Kidney (tissue), 14 donors: ENCODE data around the gene LRRC55. TPM values are rescaled to one million over a fixed set of nuclear protein-coding genes. Genes with fewer than 3 reads are reported as not detected.

ENCODE experiments used
- DNase-seq, 5 donors: peaks; one replicate each; pipeline ENCODE4 v3.0.0-alpha.2; 2013 to 2020
- FAIRE-seq: peaks from 2 replicates; lab custom pipeline; 2012; peaks lifted over from hg19 to GRCh38; lab: Jason Lieb, UNC
- H3K27ac ChIP-seq, 2 donors: one replicate each; pipeline ENCODE4 v1.7.0; 2013; ENCODE audit warnings: low read depth in 2 of 2, low read length in 2 of 2, inconsistent platforms in 1 of 2
- H3K27me3 ChIP-seq: one replicate; pipeline ENCODE4 v1.7.1; 2013; ENCODE audit warnings: low read length, inconsistent platforms; ENCODE audit not compliant: control insufficient read depth, insufficient read depth
- H3K36me3 ChIP-seq, 3 donors: one replicate each; pipeline versions ENCODE4 v1.7.0 to v1.7.1; 2013; ENCODE audit warnings: low read length in 3 of 3, control low read depth in 1 of 3, inconsistent platforms in 1 of 3; ENCODE audit not compliant: insufficient read depth in 3 of 3, control insufficient read depth in 2 of 3
- H3K4me1 ChIP-seq, 3 donors: one replicate each; pipeline versions ENCODE4 v1.7.0 to v1.7.1; 2013; ENCODE audit warnings: low read length in 3 of 3, inconsistent platforms in 1 of 3, low read depth in 1 of 3; ENCODE audit not compliant: control insufficient read depth in 2 of 3, insufficient read depth in 2 of 3
- H3K4me3 ChIP-seq, 3 donors: one replicate each; pipeline versions ENCODE4 v1.7.0 to v1.8.1; 2013; ENCODE audit warnings: low read length in 3 of 3, control low read depth in 1 of 3, inconsistent platforms in 1 of 3
- H3K9ac ChIP-seq, 3 donors: one replicate each; pipeline versions ENCODE4 v1.7.0 to v1.7.1; 2013; ENCODE audit warnings: low read length in 3 of 3, control low read depth in 1 of 3, inconsistent platforms in 1 of 3
- H3K9me3 ChIP-seq, 3 donors: one replicate each; pipeline versions ENCODE4 v1.7.0 to v1.7.1; 2013; ENCODE audit warnings: low read length in 3 of 3, control low read depth in 1 of 3, inconsistent platforms in 1 of 3; ENCODE audit not compliant: control insufficient read depth in 2 of 3, insufficient read depth in 1 of 3
- CTCF ChIP-seq: IDR thresholded peaks from 3 replicates; pipeline ENCODE4 v1.5.1; 2012; ENCODE audit warnings: mild to moderate bottlenecking, moderate library complexity, borderline replicate concordance; ENCODE audit not compliant: insufficient read depth; ENCODE audit errors: extremely low read depth
- intact Hi-C: fragments of 100-400 bp; cut with DNase I; formaldehyde crosslinking; loops from one replicate; pipeline ENCODE4 v1.11.1; 2022
- polyA plus RNA-seq: library from polyadenylated mRNA; stranded (reverse); fragments of 350-450 nt; fragmentation: Illumina TruSeq; extraction: RNeasy Lipid Tissue Mini Kit (QIAGEN cat#74804); gene quantifications from one replicate; pipeline ENCODE4 v1.2.3, GENCODE V29; 2014; ENCODE audit warnings: low read depth, low replicate concordance; ENCODE audit not compliant: insufficient read depth
- total RNA-seq: library from RNA; stranded (reverse); fragmentation: NEBNext Ultra II Directional; extraction: Animal tissue kit (Norgen Biotek cat#: 25700); gene quantifications from one replicate; pipeline ENCODE4 v1.2.1, GENCODE V29; 2021
- donor health status: control.
- donor health status: control.
- donor health status: control.
- donor health status: control.
- donor health status: control.
- donor health status: DM: yes; HTN: yes; CAD: no.
- donor health status: Normal renal cell carcinoma (clear cell type).

Gene LRRC55
- total and polyA plus RNA-seq, 2 donors from 2014 or later, result 0.09 TPM; not detected in 1

- FAIRE-seq (no peak), DNase-seq (peak; percentile 48 to 95 (median 76))
- Histone ChIP-seq H3K4me3 (no peak overlapping the region), H3K27me3 (peaks cover 5% of the 10 kb centered on the region), H3K9ac (no peak overlapping the region), H3K9me3 (no peaks in the 10 kb centered on the region), H3K4me1 (no peaks in the 10 kb centered on the region), H3K27ac (peak overlapping the region; percentile 13 to 14), H3K36me3 (no peaks in the 10 kb centered on the region)
- TF ChIP-seq CTCF, result no peak
- intact Hi-C loops, result no loop called here
These were observed 21.6 kb downstream of the LRRC55 start for GRCh38 chr11:57203359-57203758.

- H3K27me3 ChIP-seq, result peaks cover 5% of the 10 kb centered on the region
- H3K9me3 ChIP-seq, result no peaks in the 10 kb centered on the region
- no peaks in the 10 kb centered on the region for H3K36me3 ChIP-seq
- no peak overlapping the region for H3K9ac ChIP-seq
- TF ChIP-seq CTCF, result no peak
- intact Hi-C loops, result no loop called here
- no peaks in the 10 kb centered on the region for H3K4me1 ChIP-seq
- FAIRE-seq, result no peak
- H3K27ac ChIP-seq, result no peak overlapping the region
- no peak overlapping the region for H3K4me3 ChIP-seq
- DNase-seq, result no peak
These were observed 22.2 kb downstream of the LRRC55 start for GRCh38 chr11:57203882-57204480.

- H3K9ac ChIP-seq, result no peak overlapping the region
- TF ChIP-seq CTCF, result no peak
- H3K36me3 ChIP-seq, result no peaks in the 10 kb centered on the region
- intact Hi-C loops, result no loop called here
- no peak overlapping the region for H3K4me3 ChIP-seq
- peaks cover 5% of the 10 kb centered on the region for H3K27me3 ChIP-seq
- no peak overlapping the region for H3K27ac ChIP-seq
- FAIRE-seq (no peak), DNase-seq (no peak)
- no peaks in the 10 kb centered on the region for H3K4me1 ChIP-seq
- no peaks in the 10 kb centered on the region for H3K9me3 ChIP-seq
These were observed 23.4 kb downstream of the LRRC55 start for GRCh38 chr11:57205041-57205641.
